Smooth muscle cell (in vitro differentiated cells): ENCODE measurements around the gene DNLZ. TPM values are rescaled to one million over a fixed set of nuclear protein-coding genes. Genes with fewer than 3 reads are reported as not detected.

Source experiments
- DNase-seq: peaks from one replicate; lab custom pipeline; 2025; ENCODE audit not compliant: unreplicated experiment; lab: John Stamatoyannopoulos, UW
- H2AFZ ChIP-seq: fragments of 200-600 bp; sonication (generic); 2 replicates; pipeline ENCODE4 v1.6.0; 2016; ENCODE audit warnings: antibody characterized with exemption, low read depth, mild to moderate bottlenecking
- H3F3A ChIP-seq: fragments of 200-600 bp; sonication (generic); 2 replicates; pipeline ENCODE4 v1.6.0; 2017; ENCODE audit warnings: antibody characterized with exemption, low read depth
- H3K27ac ChIP-seq: fragments of 200-600 bp; sonication (generic); 2 replicates; pipeline ENCODE4 v1.5.1; 2016; ENCODE audit warnings: low read depth, mild to moderate bottlenecking
- H3K27me3 ChIP-seq: fragments of 200-600 bp; sonication (generic); 2 replicates; pipeline ENCODE4 v1.6.1; 2016; ENCODE audit warnings: low read depth, mild to moderate bottlenecking
- H3K36me3 ChIP-seq: fragments of 200-600 bp; sonication (generic); 2 replicates; pipeline ENCODE4 v1.5.1; 2016; ENCODE audit warnings: low read depth
- H3K4me1 ChIP-seq: fragments of 200-600 bp; sonication (generic); 2 replicates; pipeline ENCODE4 v1.5.1; 2016; ENCODE audit warnings: low read depth
- H3K4me2 ChIP-seq: fragments of 200-600 bp; sonication (generic); 2 replicates; pipeline ENCODE4 v1.6.0; 2016; ENCODE audit warnings: mild to moderate bottlenecking
- H3K4me3 ChIP-seq: fragments of 200-600 bp; sonication (generic); 2 replicates; pipeline ENCODE4 v1.5.1; 2016; ENCODE audit warnings: mild to moderate bottlenecking
- H3K79me2 ChIP-seq: fragments of 200-600 bp; sonication (generic); 2 replicates; pipeline ENCODE4 v1.6.0; 2016; ENCODE audit warnings: low read depth, mild to moderate bottlenecking
- H3K9ac ChIP-seq: fragments of 200-600 bp; sonication (generic); 2 replicates; pipeline ENCODE4 v1.6.0; 2016; ENCODE audit warnings: low read depth
- H3K9me3 ChIP-seq: fragments of 200-600 bp; sonication (generic); replicated peaks from 2 replicates; pipeline ENCODE4 v1.5.1; 2016; ENCODE audit warnings: low read depth
- H4K20me1 ChIP-seq: fragments of 200-600 bp; sonication (generic); 2 replicates; pipeline ENCODE4 v1.6.0; 2016; ENCODE audit warnings: low read depth
- WGBS: methylation state at CpG from one replicate; pipeline ENCODE4 v1.1.7; 2016; ENCODE audit warnings: low lambda C conversion rate; 5-methylcytosine and 5-hydroxymethylcytosine counted together
- polyA plus RNA-seq: library from polyadenylated mRNA; unstranded; fragments of >200 nt; fragmentation: Nextera tagmentation; extraction: Ambion mirVana; gene quantifications from 2 replicates; pipeline ENCODE4 v1.2.1, GENCODE V29; 2016
- total RNA-seq: library from RNA; depleted of rRNA; stranded (reverse); fragments of >200 nt; gene quantifications from 2 replicates; pipeline ENCODE4 v1.2.3, GENCODE V29; 2014
- TF ChIP-seq, protein P1 (sequence below): fragments of 200-600 bp; sonication (generic); IDR thresholded peaks from 2 replicates; pipeline ENCODE4 v1.5.1; 2017; ENCODE audit warnings: borderline replicate concordance, mild to moderate bottlenecking, antibody characterized with exemption; ENCODE audit not compliant: insufficient read depth, poor library complexity, severe bottlenecking

The DNLZ gene
- total and polyA plus RNA-seq, 2 experiments from 2014 or later = 19.0 to 31.5 TPM

DNA sequence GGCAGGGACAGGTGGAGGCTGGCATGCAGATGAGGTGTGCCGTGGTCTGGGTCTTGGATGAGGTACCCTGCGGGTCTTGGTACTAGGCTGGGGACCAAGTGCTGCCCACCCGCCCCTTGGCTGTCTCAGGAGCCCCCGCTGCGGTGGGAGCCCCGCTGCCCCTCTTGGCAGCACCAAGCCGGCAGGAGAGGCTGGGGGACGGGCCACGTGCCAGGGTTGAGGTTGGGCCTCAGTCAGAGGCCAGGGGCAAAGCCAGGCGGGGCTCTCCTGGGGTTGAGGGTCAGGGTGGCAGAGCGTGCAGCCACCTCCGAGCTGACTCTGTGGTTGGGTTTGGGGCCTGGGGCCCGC is 8.0 kb upstream of the DNLZ start:
- Histone ChIP-seq H3K4me2 (no peak overlapping the region), H3K4me3 (no peak overlapping the region), H3K27ac (no peak overlapping the region), H3K79me2 (no peaks in the 10 kb centered on the region), H3K9me3 (no peaks in the 10 kb centered on the region), H4K20me1 (no peaks in the 10 kb centered on the region), H3K4me1 (peaks cover 12% of the 10 kb centered on the region), H3F3A (no peaks in the 10 kb centered on the region), H3K36me3 (no peaks in the 10 kb centered on the region), H3K9ac (no peak overlapping the region), H3K27me3 (no peaks in the 10 kb centered on the region), H2AFZ (no peak overlapping the region)
- no peak for DNase-seq
- 97% methylated on average over 10 of the region's 13 CpGs for WGBS
- TF ChIP-seq, protein P1, sequence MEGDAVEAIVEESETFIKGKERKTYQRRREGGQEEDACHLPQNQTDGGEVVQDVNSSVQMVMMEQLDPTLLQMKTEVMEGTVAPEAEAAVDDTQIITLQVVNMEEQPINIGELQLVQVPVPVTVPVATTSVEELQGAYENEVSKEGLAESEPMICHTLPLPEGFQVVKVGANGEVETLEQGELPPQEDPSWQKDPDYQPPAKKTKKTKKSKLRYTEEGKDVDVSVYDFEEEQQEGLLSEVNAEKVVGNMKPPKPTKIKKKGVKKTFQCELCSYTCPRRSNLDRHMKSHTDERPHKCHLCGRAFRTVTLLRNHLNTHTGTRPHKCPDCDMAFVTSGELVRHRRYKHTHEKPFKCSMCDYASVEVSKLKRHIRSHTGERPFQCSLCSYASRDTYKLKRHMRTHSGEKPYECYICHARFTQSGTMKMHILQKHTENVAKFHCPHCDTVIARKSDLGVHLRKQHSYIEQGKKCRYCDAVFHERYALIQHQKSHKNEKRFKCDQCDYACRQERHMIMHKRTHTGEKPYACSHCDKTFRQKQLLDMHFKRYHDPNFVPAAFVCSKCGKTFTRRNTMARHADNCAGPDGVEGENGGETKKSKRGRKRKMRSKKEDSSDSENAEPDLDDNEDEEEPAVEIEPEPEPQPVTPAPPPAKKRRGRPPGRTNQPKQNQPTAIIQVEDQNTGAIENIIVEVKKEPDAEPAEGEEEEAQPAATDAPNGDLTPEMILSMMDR = no peak

- H3K4me2 ChIP-seq = no peak overlapping the region
- no peaks in the 10 kb centered on the region for H3K9me3 ChIP-seq
- no peak overlapping the region for H3K27ac ChIP-seq
- no peaks in the 10 kb centered on the region for H3F3A ChIP-seq
- no peak for DNase-seq
- no peak overlapping the region for H3K4me3 ChIP-seq
- no peaks in the 10 kb centered on the region for H3K36me3 ChIP-seq
- no peak overlapping the region for H3K9ac ChIP-seq
- H2AFZ ChIP-seq = no peak overlapping the region
- peaks cover 12% of the 10 kb centered on the region for H3K4me1 ChIP-seq
- no peaks in the 10 kb centered on the region for H4K20me1 ChIP-seq
- H3K27me3 ChIP-seq = no peaks in the 10 kb centered on the region
- 95% methylated on average over 30 of the region's 54 CpGs for WGBS
- H3K79me2 ChIP-seq = no peaks in the 10 kb centered on the region
- TF ChIP-seq, protein P1 = no peak
Observed at GRCh38 chr9:136370687-136371532, 7.4 kb upstream of the DNLZ start.

DNA sequence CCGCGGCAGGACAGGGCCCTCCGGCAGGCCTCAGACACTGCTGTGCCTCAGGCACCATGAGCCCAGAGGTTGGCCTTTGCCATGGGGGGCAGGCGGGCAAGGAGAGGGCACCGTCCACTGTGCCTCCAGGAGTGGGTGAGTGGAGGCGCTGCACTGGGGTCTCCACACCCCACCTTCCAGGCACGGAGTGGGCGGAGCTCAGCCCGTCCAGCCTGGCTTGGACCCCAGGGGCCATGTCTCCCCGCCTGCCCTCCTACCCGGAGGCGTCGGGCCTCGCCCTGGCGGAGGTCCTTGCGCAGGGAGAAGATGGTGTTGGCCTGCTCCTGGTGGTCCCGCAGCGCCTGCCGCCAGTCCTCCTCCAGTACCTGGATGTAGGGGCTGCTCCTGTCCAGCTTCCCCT is 6.5 kb upstream of the DNLZ start:
- Histone ChIP-seq H3K4me1 (peaks cover 12% of the 10 kb centered on the region), H4K20me1 (no peaks in the 10 kb centered on the region), H3K9ac (no peak overlapping the region), H3K79me2 (no peaks in the 10 kb centered on the region), H3K9me3 (no peaks in the 10 kb centered on the region), H3K4me3 (no peak overlapping the region), H3K36me3 (no peaks in the 10 kb centered on the region), H3K27ac (no peak overlapping the region), H2AFZ (no peak overlapping the region), H3K27me3 (no peaks in the 10 kb centered on the region), H3F3A (no peaks in the 10 kb centered on the region), H3K4me2 (no peak overlapping the region)
- WGBS = 97% methylated on average over 19 of the region's 19 CpGs
- no peak for DNase-seq
- TF ChIP-seq, protein P1 = no peak

- Histone ChIP-seq H3K4me1 (peaks cover 10% of the 10 kb centered on the region), H3K36me3 (no peaks in the 10 kb centered on the region), H3K27me3 (no peaks in the 10 kb centered on the region), H3K27ac (no peak overlapping the region), H3K4me3 (no peak overlapping the region), H2AFZ (no peak overlapping the region), H3F3A (no peaks in the 10 kb centered on the region), H4K20me1 (peaks cover 7% of the 10 kb centered on the region), H3K79me2 (no peaks in the 10 kb centered on the region), H3K4me2 (no peak overlapping the region), H3K9me3 (no peaks in the 10 kb centered on the region), H3K9ac (no peak overlapping the region)
- TF ChIP-seq, protein P1 = no peak
- DNase-seq = no peak
- WGBS = 93% methylated on average over 17 of the region's 18 CpGs
Observed at GRCh38 chr9:136368190-136368589, 4.6 kb upstream of the DNLZ start.
